DND-41 (cell line): ENCODE measurements around the gene ZNF44.

ENCODE experiments used
- ATAC-seq: fragments of 200-7000 bp; cut with Tn5 transposase; 3 replicates; pipeline ENCODE4 v1.9.1; 2021; ENCODE audit warnings: low read depth; ENCODE audit not compliant: insufficient read depth
- DNase-seq: peaks from one replicate; pipeline ENCODE4 v3.0.0-alpha.2; 2020
- H2AFZ ChIP-seq: 2 replicates; pipeline ENCODE4 v1.6.0; 2012; ENCODE audit warnings: low read depth, low read length
- H3K27ac ChIP-seq: 2 replicates; pipeline ENCODE4 v1.5.1; 2012; ENCODE audit warnings: low read length, inconsistent platforms
- H3K27me3 ChIP-seq: fragments of 200-600 bp; sonication (generic); 2 replicates; pipeline ENCODE4 v1.6.0; 2012; ENCODE audit warnings: low read length, mild to moderate bottlenecking, inconsistent platforms; ENCODE audit not compliant: insufficient read depth, poor library complexity
- H3K36me3 ChIP-seq: 2 replicates; pipeline ENCODE4 v1.5.1; 2012; ENCODE audit warnings: low read length, inconsistent platforms; ENCODE audit not compliant: insufficient read depth
- H3K4me1 ChIP-seq: 2 replicates; pipeline ENCODE4 v1.5.1; 2012; ENCODE audit warnings: mild to moderate bottlenecking, low read length; ENCODE audit not compliant: insufficient read depth
- H3K4me2 ChIP-seq: 2 replicates; pipeline ENCODE4 v1.6.0; 2012; ENCODE audit warnings: mild to moderate bottlenecking, moderate library complexity, low read length, inconsistent platforms; ENCODE audit not compliant: insufficient read depth
- H3K4me3 ChIP-seq, 2 experiments: fragments of 200-600 bp in 1 of 2; shearing (Covaris generic) in 1 of 2; 2 replicates each; pipeline ENCODE4 v1.5.1; 2012 to 2016; ENCODE audit warnings: inconsistent platforms in 2 of 2, low read length in 2 of 2, mild to moderate bottlenecking in 2 of 2, low read depth in 1 of 2, moderate library complexity in 1 of 2
- H3K79me2 ChIP-seq: 2 replicates; pipeline ENCODE4 v1.6.0; 2012; ENCODE audit warnings: low read length, inconsistent platforms; ENCODE audit not compliant: insufficient read depth
- H3K9ac ChIP-seq: 2 replicates; pipeline ENCODE4 v1.6.0; 2012; ENCODE audit warnings: low read depth, mild to moderate bottlenecking, inconsistent platforms, low read length, moderate library complexity
- H3K9me3 ChIP-seq: 2 replicates; pipeline ENCODE4 v1.5.1; 2012; ENCODE audit warnings: low read length, moderate library complexity, mild to moderate bottlenecking, inconsistent platforms; ENCODE audit not compliant: insufficient read depth, severe bottlenecking
- H4K20me1 ChIP-seq: 2 replicates; pipeline ENCODE4 v1.6.0; 2012; ENCODE audit warnings: low read length; ENCODE audit not compliant: insufficient read depth
- CTCF ChIP-seq: IDR thresholded peaks from 2 replicates; pipeline ENCODE4 v1.5.1; 2012; ENCODE audit warnings: borderline replicate concordance, low read length, moderate library complexity, mild to moderate bottlenecking; ENCODE audit not compliant: poor library complexity, severe bottlenecking; ENCODE audit errors: extremely low read depth
- EZH2 ChIP-seq: IDR thresholded peaks from 3 replicates; pipeline ENCODE4 v1.6.1; 2012; ENCODE audit warnings: borderline replicate concordance, low read depth, mild to moderate bottlenecking, moderate library complexity, low read length, inconsistent platforms; ENCODE audit not compliant: severe bottlenecking

The ZNF44 gene

GRCh38 chr19:12260236-12260635 lies 34.4 kb downstream of the ZNF44 start:
- Histone ChIP-seq H2AFZ (no peak overlapping the region), H4K20me1 (no peaks in the 10 kb centered on the region), H3K27ac (no peak overlapping the region), H3K4me3 (no peak overlapping the region), H3K27me3 (no peaks in the 10 kb centered on the region), H3K9ac (no peak overlapping the region), H3K4me2 (no peak overlapping the region), H3K4me1 (no peaks in the 10 kb centered on the region), H3K36me3 (no peaks in the 10 kb centered on the region), H3K9me3 (no peaks in the 10 kb centered on the region), H3K79me2 (no peaks in the 10 kb centered on the region)
- ATAC-seq = no peak
- DNase-seq = no peak
- TF ChIP-seq CTCF = no peak
- TF ChIP-seq EZH2 = no peak

GRCh38 chr19:12255372-12255771 lies 39.3 kb downstream of the ZNF44 start:
- DNase-seq (no peak), ATAC-seq (no peak)
- Histone ChIP-seq H3K27ac (no peak overlapping the region), H3K36me3 (no peaks in the 10 kb centered on the region), H3K79me2 (no peaks in the 10 kb centered on the region), H3K9ac (no peak overlapping the region), H3K9me3 (no peaks in the 10 kb centered on the region), H3K27me3 (no peaks in the 10 kb centered on the region), H3K4me1 (no peaks in the 10 kb centered on the region), H3K4me2 (no peak overlapping the region), H2AFZ (no peak overlapping the region), H3K4me3 (no peak overlapping the region), H4K20me1 (no peaks in the 10 kb centered on the region)
- TF ChIP-seq CTCF (no peak), EZH2 (no peak)

GRCh38 chr19:12247644-12248222 lies 47.0 kb downstream of the ZNF44 start:
- Histone ChIP-seq H3K79me2 (no peaks in the 10 kb centered on the region), H3K4me3 (no peak overlapping the region), H3K36me3 (peaks cover 15% of the 10 kb centered on the region), H3K4me2 (no peak overlapping the region), H2AFZ (no peak overlapping the region), H3K9me3 (peaks cover 13% of the 10 kb centered on the region), H3K27ac (no peak overlapping the region), H4K20me1 (no peaks in the 10 kb centered on the region), H3K27me3 (no peaks in the 10 kb centered on the region), H3K9ac (no peak overlapping the region), H3K4me1 (no peaks in the 10 kb centered on the region)
- DNase-seq (no peak), ATAC-seq (no peak)
- TF ChIP-seq CTCF (no peak), EZH2 (no peak)

- Histone ChIP-seq H3K4me3 (no peak overlapping the region), H4K20me1 (no peaks in the 10 kb centered on the region), H3K4me2 (no peak overlapping the region), H3K4me1 (no peaks in the 10 kb centered on the region), H3K9me3 (peaks cover 11% of the 10 kb centered on the region), H3K9ac (no peak overlapping the region), H3K79me2 (no peaks in the 10 kb centered on the region), H3K36me3 (peaks cover 15% of the 10 kb centered on the region), H3K27me3 (no peaks in the 10 kb centered on the region), H3K27ac (no peak overlapping the region), H2AFZ (no peak overlapping the region)
- ATAC-seq (no peak), DNase-seq (no peak)
- TF ChIP-seq CTCF (peak; percentile 58), EZH2 (no peak)
Measured at GRCh38 chr19:12244370-12244769, 50.3 kb downstream of the ZNF44 start.
